Activated T-cell treated with anti-CD3 and anti-CD28 coated beads, Interleukin-2, amount 50 U/mL, for 24 hours (primary cell): ENCODE measurements around the gene TNFRSF17.
A peak's percentile ranks its signal among the peaks of the same experiment; 100 is the strongest.
"Not testable (repeated sequence)": the region's sequence is repeated elsewhere in the genome, so short reads cannot be mapped to it uniquely, and the experiment has no call there.

ENCODE experiments used
- DNase-seq: peaks from one replicate; pipeline ENCODE4 v3.0.0-alpha.2; 2020
- H3K27ac Mint-ChIP-seq: 2 replicates; pipeline ENCODE4 v1.8.0; 2020; ENCODE audit warnings: mild to moderate bottlenecking, mixed read lengths
- H3K27me3 Mint-ChIP-seq: 2 replicates; pipeline ENCODE4 v1.8.0; 2020; ENCODE audit warnings: mixed read lengths
- H3K36me3 Mint-ChIP-seq: 2 replicates; pipeline ENCODE4 v1.8.0; 2020; ENCODE audit warnings: low read depth, mixed read lengths
- H3K4me1 Mint-ChIP-seq: 2 replicates; pipeline ENCODE4 v1.8.0; 2020; ENCODE audit warnings: low read depth, mixed read lengths
- H3K4me3 Mint-ChIP-seq: 2 replicates; pipeline ENCODE4 v1.8.0; 2020; ENCODE audit warnings: mild to moderate bottlenecking, moderate library complexity, mixed read lengths
- H3K9me3 Mint-ChIP-seq: 2 replicates; pipeline ENCODE4 v1.8.0; 2020; ENCODE audit warnings: mixed read lengths

Gene TNFRSF17

DNA sequence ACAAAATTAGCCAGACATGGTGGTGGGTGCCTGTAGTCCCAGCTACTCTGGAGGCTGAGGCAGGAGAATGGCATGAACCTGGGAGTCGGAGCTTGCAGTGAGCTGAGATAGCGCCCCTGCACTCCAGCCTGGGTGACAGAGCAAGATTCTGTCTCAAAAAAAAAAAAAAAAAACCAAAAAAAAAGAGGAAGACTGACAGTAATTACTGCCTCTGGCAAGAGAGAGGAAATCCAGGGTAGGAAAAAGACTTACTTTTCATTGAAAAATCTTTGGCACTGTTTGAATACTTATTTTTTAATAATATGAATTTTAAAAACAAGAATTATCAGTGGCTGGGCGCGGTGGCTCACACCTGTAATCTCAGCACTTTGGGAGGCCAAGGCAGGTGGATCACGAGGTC lies 2.6 kb upstream of the TNFRSF17 start:
- not testable (repeated sequence) for H3K9me3 Mint-ChIP-seq, H3K4me1 Mint-ChIP-seq, H3K36me3 Mint-ChIP-seq, H3K27ac Mint-ChIP-seq, H3K4me3 Mint-ChIP-seq, DNase-seq, H3K27me3 Mint-ChIP-seq

DNA sequence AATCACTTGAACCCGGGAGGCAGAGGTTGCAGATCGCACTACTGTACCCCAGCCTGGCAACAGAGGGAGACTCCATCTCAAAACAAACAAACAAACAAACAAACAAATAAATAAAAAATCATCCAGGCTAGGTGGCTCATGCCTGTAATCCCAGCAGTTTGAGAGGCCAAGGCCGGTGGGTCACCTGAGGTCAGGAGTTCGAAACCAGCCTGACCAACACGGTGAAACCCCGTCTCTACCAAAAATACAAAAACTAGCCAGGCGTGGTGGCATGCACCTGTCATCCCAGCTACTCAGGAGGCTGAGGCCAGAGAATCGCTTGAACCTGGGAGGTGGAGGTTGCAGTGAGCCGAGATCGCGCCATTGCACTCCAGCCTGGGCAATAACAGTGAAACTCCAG lies 2.0 kb upstream of the TNFRSF17 start:
- DNase-seq: not testable (repeated sequence)

DNA sequence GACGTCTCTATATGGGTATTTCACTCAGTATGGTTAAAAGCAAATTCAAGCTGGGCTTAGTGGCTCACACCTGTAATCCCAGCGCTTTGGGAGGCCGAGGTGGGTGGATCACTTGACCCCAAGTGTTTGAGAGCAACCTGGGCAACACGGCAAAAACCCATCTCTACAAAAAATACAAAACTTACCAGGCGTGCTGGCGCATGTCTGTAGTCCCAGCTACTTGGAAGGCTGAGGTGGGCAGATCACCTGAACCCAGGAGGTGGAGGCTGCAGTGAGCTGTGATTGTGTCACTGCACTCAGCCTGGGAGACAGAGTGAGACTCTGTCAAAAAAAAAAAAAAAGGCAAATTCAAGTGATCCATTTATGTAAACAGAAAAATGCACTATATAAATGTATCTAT lies 1.3 kb upstream of the TNFRSF17 start:
- no peak overlapping the region for H3K4me3 Mint-ChIP-seq
- H3K27ac Mint-ChIP-seq: no peak overlapping the region
- DNase-seq: no peak
- no peaks in the 10 kb centered on the region for H3K9me3 Mint-ChIP-seq
- H3K27me3 Mint-ChIP-seq: no peaks in the 10 kb centered on the region
- H3K36me3 Mint-ChIP-seq: no peaks in the 10 kb centered on the region
- no peaks in the 10 kb centered on the region for H3K4me1 Mint-ChIP-seq

More for the DNA sequence above, 2.0 kb upstream of the TNFRSF17 start:
- H3K4me1 Mint-ChIP-seq, H3K27ac Mint-ChIP-seq, H3K9me3 Mint-ChIP-seq, H3K36me3 Mint-ChIP-seq, H3K4me3 Mint-ChIP-seq, H3K27me3 Mint-ChIP-seq: not testable (repeated sequence)

DNA sequence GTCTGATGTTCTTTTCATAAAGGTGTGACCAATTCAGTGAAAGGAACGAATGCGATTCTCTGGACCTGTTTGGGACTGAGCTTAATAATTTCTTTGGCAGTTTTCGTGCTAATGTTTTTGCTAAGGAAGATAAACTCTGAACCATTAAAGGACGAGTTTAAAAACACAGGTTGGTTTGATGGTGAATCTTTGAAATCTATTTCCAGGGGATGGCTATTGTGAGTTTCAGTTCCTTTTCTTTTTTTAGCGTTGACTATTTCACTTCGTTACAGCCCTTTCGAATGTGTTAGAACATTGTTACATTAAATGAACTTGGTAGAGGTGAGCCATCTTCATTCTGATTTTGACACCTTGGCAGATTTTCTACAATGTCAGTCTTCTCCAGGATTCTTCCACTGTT lies 1.2 kb downstream of the TNFRSF17 start:
- Mint-ChIP-seq H3K9me3 (no peaks in the 10 kb centered on the region), H3K4me1 (no peaks in the 10 kb centered on the region), H3K36me3 (no peaks in the 10 kb centered on the region), H3K27ac (peak overlapping the region; percentile 33), H3K4me3 (no peak overlapping the region), H3K27me3 (no peaks in the 10 kb centered on the region)
- DNase-seq: no peak

DNA sequence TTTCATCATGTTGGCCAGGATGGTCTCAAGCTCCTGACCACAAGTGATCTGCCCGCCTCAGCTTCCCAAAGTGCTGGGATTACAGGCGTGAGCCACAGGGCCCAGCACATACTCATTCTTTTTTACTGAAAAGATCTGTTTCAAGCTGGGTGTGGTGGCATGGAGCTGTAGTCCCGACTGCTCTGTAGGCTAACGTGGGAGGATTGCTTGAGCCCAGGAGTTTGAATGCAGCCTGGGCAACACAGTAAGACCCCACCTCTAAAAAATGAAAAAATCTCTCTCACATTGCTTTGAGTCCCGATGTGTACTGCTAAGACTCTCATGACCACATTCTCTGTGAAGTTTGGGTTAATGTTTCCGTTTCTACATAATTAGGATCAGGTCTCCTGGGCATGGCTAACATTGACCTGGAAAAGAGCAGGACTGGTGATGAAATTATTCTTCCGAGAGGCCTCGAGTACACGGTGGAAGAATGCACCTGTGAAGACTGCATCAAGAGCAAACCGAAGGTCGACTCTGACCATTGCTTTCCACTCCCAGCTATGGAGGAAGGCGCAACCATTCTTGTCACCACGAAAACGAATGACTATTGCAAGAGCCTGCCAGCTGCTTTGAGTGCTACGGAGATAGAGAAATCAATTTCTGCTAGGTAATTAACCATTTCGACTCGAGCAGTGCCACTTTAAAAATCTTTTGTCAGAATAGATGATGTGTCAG lies 2.3 kb downstream of the TNFRSF17 start:
- Mint-ChIP-seq H3K27ac (no peak overlapping the region), H3K9me3 (no peaks in the 10 kb centered on the region), H3K4me3 (no peak overlapping the region), H3K4me1 (no peaks in the 10 kb centered on the region), H3K36me3 (peaks cover 4% of the 10 kb centered on the region), H3K27me3 (no peaks in the 10 kb centered on the region)
- no peak for DNase-seq

DNA sequence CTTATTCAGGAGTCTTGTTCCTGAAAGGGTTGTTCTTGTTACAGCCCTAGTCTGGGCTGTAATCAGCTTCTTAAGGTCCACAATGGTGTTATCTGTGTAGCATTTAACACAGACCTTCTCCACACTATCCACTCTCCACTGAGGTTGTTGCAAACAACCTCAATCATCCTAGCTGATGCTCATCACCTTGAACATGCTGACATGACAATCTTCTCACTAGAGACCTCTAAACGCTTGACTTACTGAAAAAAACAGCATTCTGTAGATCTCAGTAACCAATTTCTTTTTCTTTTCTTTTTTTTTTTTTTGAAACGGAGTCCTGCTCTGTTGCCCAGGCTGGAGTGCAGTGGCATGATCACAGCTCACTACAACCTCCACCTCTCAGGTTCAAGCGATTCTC lies 3.6 kb downstream of the TNFRSF17 start:
- Mint-ChIP-seq H3K4me1 (no peaks in the 10 kb centered on the region), H3K27ac (no peak overlapping the region), H3K4me3 (no peak overlapping the region), H3K9me3 (no peaks in the 10 kb centered on the region), H3K36me3 (peaks cover 7% of the 10 kb centered on the region), H3K27me3 (no peaks in the 10 kb centered on the region)
- no peak for DNase-seq

DNA sequence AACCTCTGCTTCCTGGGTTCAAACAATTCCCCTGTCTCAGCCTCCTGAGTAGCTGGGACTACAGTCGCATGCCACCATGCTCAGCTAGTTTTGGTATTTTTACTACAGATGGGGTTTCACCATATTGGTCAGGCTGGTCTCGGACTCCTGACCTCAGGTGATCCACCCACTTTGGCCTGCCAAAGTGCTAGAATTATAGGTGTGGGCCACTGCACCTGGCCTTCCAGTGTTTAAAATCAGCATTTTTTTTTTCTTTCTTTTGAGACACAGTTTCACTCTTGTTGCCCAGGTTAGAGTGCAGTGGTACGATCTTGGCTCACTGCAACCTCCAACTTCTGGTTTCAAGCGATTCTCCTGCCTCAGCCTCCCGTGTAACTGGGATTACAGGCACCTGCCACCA lies 5.3 kb downstream of the TNFRSF17 start:
- H3K9me3 Mint-ChIP-seq, H3K4me1 Mint-ChIP-seq, H3K4me3 Mint-ChIP-seq, DNase-seq, H3K27me3 Mint-ChIP-seq, H3K27ac Mint-ChIP-seq: not testable (repeated sequence)
- peaks cover 15% of the 10 kb centered on the region for H3K36me3 Mint-ChIP-seq

DNA sequence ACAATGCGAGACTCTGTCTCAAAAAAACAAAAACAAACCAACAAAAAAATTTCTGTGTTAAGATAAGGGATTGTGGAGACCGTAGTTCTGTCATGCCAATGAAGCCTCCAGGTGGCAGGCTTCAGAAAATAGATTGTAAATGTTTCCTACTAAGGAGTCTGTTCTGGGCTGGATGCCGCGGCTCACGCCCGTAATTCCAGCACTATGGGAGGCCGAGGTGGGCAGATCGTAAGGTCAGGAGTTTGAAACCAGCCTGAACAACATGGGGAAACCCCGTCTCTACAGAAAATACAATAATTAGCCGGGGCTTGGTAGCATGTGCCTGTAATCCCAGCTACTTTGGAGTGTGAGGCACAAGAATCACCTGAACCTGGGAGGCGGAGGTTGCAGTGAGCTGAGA lies 7.1 kb downstream of the TNFRSF17 start:
- H3K36me3 Mint-ChIP-seq: peaks cover 28% of the 10 kb centered on the region
- no peak overlapping the region for H3K4me3 Mint-ChIP-seq
- DNase-seq: no peak
- H3K9me3 Mint-ChIP-seq: no peaks in the 10 kb centered on the region
- no peak overlapping the region for H3K27ac Mint-ChIP-seq
- H3K27me3 Mint-ChIP-seq: no peaks in the 10 kb centered on the region
- H3K4me1 Mint-ChIP-seq: peaks cover 17% of the 10 kb centered on the region

DNA sequence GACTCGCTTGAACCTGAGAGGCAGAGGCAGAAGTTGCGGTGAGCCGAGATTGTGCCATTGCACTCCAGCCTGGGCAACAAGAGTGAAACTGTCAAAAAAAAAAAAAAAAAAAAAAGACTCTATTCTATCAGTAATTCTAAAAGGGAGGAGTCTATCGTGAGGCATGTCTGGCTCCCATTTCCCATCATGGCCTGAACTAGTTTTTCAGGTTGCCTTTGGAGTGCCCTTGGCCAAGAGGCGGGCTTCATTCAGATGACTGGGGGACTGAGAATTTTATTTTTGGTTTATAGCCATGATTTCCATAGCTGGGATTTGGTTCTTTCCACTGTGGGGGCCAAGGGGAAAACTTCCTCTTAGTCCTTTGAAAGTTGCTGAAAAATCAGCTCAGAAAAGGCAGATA lies 8.1 kb downstream of the TNFRSF17 start:
- Mint-ChIP-seq H3K27ac (no peak overlapping the region), H3K4me3 (no peak overlapping the region), H3K9me3 (no peaks in the 10 kb centered on the region), H3K27me3 (no peaks in the 10 kb centered on the region), H3K36me3 (peaks cover 28% of the 10 kb centered on the region), H3K4me1 (peaks cover 26% of the 10 kb centered on the region)
- no peak for DNase-seq

DNA sequence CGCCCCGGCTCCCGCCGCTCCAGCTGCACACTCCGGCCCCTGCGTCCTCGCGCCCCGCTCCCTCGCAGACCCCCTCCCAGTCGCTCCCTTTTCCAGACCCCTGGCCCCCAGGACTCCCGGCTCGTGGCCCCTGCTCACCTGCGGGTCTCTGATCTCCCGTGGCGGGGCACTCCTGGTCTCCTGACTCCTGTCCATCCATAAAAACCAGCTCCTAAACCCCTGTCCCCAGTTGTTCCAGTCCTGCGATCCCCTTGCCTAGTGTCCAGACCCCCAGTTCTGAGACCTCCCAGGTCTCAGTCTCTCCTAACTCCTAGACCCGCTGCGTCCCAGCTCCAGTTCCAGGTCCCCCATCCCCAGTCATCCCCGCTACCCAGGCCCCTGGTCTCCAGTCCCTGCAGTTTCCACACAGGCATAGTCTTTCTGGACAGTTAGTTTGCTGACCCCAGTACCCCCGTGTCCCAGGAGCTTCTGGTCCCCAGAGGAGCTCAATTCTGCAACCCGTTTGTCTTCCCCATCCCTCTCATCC lies 11.9 kb downstream of the TNFRSF17 start:
- Mint-ChIP-seq H3K36me3 (peaks cover 28% of the 10 kb centered on the region), H3K4me3 (peak overlapping the region; percentile 98), H3K9me3 (no peaks in the 10 kb centered on the region), H3K4me1 (peaks cover 38% of the 10 kb centered on the region), H3K27me3 (no peaks in the 10 kb centered on the region), H3K27ac (peak overlapping the region; percentile 89)
- no peak for DNase-seq

DNA sequence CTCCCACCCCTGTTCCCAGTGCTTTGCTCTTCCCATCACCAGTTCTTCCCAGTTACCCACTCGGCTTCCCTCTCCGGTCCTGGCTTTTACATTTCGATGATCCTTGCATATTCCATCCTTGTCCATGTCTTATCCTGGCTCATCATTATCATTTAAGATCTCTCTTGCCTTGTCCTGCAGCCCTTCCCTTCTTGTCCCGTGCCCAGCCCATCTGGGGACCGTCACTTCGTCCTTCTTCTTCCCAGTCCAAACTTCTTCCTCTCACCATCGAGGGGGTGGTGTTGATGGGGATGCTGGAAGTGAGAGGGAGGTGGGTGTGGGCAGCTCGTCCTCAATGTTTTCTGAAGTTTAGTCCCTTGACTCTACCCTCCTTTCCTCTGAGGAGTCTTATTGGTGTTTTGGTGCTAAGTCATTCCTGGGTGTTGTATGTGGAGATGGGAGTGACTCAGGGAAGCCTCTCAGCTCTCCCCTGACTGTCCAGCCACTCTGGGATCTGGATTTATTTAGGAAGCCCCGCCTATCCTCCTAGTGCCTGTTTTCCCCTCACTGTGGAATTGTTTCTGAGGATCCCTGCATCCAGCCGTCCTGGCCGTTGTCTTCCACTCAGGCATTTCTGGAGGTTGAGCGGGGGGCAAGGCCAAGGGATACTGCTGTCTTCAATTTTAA lies 12.5 kb downstream of the TNFRSF17 start:
- peaks cover 38% of the 10 kb centered on the region for H3K4me1 Mint-ChIP-seq
- no peaks in the 10 kb centered on the region for H3K27me3 Mint-ChIP-seq
- peak overlapping the region; percentile 98 for H3K4me3 Mint-ChIP-seq
- H3K27ac Mint-ChIP-seq: peak overlapping the region; percentile 89
- DNase-seq: no peak
- no peaks in the 10 kb centered on the region for H3K9me3 Mint-ChIP-seq
- peaks cover 22% of the 10 kb centered on the region for H3K36me3 Mint-ChIP-seq

DNA sequence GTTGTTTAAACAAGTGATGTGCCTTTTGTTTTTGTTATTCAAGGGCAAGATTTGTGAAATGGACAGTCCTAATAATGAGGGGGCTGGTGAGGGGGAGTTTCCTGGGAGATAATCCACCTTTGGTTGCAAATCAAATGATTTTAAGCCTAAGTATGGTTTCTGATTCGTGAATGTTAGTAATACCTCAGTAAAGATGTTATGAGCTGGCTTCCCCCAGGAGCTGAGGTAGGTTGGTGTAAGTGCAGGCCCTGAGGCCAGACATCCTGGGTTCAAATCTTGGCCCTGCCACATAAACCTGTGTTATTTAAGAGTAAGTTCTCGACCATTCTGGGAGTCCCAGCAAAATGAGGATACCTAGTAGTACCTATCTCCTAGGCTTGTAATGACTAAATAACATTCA lies 13.1 kb downstream of the TNFRSF17 start:
- peaks cover 38% of the 10 kb centered on the region for H3K4me1 Mint-ChIP-seq
- H3K36me3 Mint-ChIP-seq: peaks cover 21% of the 10 kb centered on the region
- H3K9me3 Mint-ChIP-seq: no peaks in the 10 kb centered on the region
- peak overlapping the region; percentile 89 for H3K27ac Mint-ChIP-seq
- no peaks in the 10 kb centered on the region for H3K27me3 Mint-ChIP-seq
- DNase-seq: no peak
- peak overlapping the region; percentile 98 for H3K4me3 Mint-ChIP-seq

DNA sequence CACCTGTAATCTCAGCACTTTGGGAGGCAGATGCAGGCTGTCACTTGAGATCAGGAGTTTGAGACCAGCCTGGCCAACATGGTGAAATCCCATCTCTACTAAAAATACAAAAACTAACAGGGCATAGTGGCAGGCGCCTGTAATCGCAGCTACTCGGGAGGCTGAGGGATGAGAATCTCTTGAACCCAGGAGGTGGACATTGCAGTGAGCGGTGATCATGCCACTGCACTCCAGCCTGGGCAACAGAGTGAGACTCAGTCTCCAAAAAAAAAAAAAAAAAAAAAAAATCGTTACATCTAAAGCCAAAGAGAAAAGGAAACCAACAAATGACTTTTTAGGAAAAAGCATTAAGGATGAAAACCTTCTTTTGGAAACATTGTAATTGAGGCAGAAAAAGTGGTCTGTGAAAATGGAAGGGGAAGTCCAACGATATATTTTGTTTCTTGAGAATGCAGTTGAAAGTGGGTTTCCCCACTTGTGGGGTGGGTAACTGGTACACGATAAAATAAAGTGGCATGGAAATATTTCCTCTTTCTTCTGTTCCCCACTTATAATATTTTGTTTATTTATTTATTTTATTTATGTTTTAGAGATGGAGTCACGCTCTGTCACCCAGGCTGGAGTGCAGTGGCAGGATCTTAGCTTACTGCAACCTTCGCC lies 14.1 kb downstream of the TNFRSF17 start:
- Mint-ChIP-seq H3K27ac (no peak overlapping the region), H3K4me1 (peaks cover 37% of the 10 kb centered on the region), H3K9me3 (no peaks in the 10 kb centered on the region), H3K27me3 (no peaks in the 10 kb centered on the region), H3K36me3 (peaks cover 15% of the 10 kb centered on the region), H3K4me3 (no peak overlapping the region)
- DNase-seq: no peak

DNA sequence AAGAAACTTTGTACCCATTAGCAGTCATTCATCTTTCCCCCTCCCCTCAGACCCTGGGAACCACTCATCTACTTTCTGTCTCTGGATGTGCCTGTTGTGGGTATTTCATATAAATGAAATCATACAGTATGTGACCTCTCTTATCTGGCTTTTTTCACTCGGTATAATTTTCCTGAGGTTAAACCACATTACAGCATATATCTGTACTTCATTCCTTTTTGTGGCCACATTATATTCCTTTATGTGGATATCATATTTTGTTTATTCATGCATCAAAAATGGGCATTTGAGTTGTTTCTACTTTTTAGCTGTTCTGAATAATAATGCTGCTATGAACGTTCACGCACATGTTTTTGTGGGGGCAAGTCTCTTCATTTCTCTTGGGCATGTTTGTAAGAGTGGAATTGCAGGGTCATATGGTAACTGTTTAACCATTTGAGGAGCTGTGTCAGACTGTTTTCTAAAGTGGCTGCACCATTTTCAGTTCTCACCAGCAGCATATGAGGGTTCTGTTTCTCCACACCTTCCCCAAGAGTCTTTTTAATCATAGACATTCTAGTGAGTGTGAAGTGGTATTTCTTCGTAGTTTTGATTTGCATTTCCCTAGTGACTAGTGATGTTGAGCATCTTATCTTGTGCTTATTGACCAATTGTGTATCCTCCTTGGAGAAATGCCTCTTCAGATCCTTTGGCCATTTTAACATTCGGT lies 15.3 kb downstream of the TNFRSF17 start:
- no peak overlapping the region for H3K27ac Mint-ChIP-seq
- H3K36me3 Mint-ChIP-seq: peaks cover 13% of the 10 kb centered on the region
- no peak for DNase-seq
- no peaks in the 10 kb centered on the region for H3K27me3 Mint-ChIP-seq
- H3K4me3 Mint-ChIP-seq: no peak overlapping the region
- H3K9me3 Mint-ChIP-seq: no peaks in the 10 kb centered on the region
- H3K4me1 Mint-ChIP-seq: peaks cover 36% of the 10 kb centered on the region
